OCI-LY3 (cell line): ENCODE results near the gene GPR45.

ENCODE experiments used
- H2AFZ ChIP-seq: fragments of 200-600, 300-600 bp; shearing (Covaris generic); 2 replicates; pipeline ENCODE4 v1.6.0; 2014; ENCODE audit warnings: antibody characterized with exemption, low read depth, low read length
- H3K27ac ChIP-seq: fragments of 200-600, 300-600 bp; sonication (generic); 2 replicates; pipeline ENCODE4 v1.5.1; 2014; ENCODE audit warnings: mild to moderate bottlenecking, low read length, moderate library complexity, mixed read lengths
- H3K27me3 ChIP-seq: fragments of 200-600, 300-600 bp; sonication (generic); 2 replicates; pipeline ENCODE4 v1.6.1; 2014; ENCODE audit warnings: low read depth, low read length, mixed read lengths
- H3K36me3 ChIP-seq: fragments of 200-600, 300-600 bp; sonication (generic); replicated peaks from 2 replicates; pipeline ENCODE3; 2014; ENCODE audit warnings: low read depth, low read length, mixed read lengths
- H3K4me1 ChIP-seq: fragments of 300-600, 200-600 bp; sonication (generic); 2 replicates; pipeline ENCODE4 v1.6.1; 2014; ENCODE audit warnings: low read length, mixed read lengths
- H3K4me2 ChIP-seq: fragments of 200-600, 300-600 bp; sonication (generic); 2 replicates; pipeline ENCODE4 v1.6.1; 2014; ENCODE audit warnings: low read length, mixed read lengths
- H3K4me3 ChIP-seq: fragments of 300-600, 200-600 bp; sonication (generic); 2 replicates; pipeline ENCODE4 v1.5.1; 2014; ENCODE audit warnings: antibody characterized with exemption, mild to moderate bottlenecking, low read length, moderate library complexity
- H3K79me2 ChIP-seq: fragments of 300-600, 200-600 bp; shearing (Covaris generic); 2 replicates; pipeline ENCODE4 v1.6.1; 2014; ENCODE audit warnings: mild to moderate bottlenecking, low read length, mixed read lengths
- H3K9ac ChIP-seq: fragments of 300-600, 200-600 bp; shearing (Covaris generic); 2 replicates; pipeline ENCODE4 v1.6.0; 2014; ENCODE audit warnings: mild to moderate bottlenecking, low read length, moderate library complexity
- H3K9me3 ChIP-seq: fragments of 200-600, 300-600 bp; shearing (Covaris generic); 2 replicates; pipeline ENCODE4 v1.6.1; 2014; ENCODE audit warnings: low read length, mixed read lengths; ENCODE audit not compliant: insufficient read depth
- H4K20me1 ChIP-seq: fragments of 200-600, 300-600 bp; sonication (generic); 2 replicates; pipeline ENCODE4 v1.6.1; 2016; ENCODE audit warnings: low read length, mixed read lengths; ENCODE audit not compliant: insufficient read depth
- EZH2phosphoT487 ChIP-seq: fragments of 200-600 bp; shearing (Covaris generic); IDR thresholded peaks from 2 replicates; pipeline ENCODE4 v1.6.1; 2018; ENCODE audit warnings: antibody characterized with exemption, mixed run types, low read depth
- TF ChIP-seq, protein P1 (sequence below): fragments of 200-600, 300-600 bp; sonication (generic); IDR thresholded peaks from 2 replicates; pipeline ENCODE4 v1.5.1; 2014; ENCODE audit warnings: antibody characterized with exemption, low read length, low read depth

GPR45 gene

DNA sequence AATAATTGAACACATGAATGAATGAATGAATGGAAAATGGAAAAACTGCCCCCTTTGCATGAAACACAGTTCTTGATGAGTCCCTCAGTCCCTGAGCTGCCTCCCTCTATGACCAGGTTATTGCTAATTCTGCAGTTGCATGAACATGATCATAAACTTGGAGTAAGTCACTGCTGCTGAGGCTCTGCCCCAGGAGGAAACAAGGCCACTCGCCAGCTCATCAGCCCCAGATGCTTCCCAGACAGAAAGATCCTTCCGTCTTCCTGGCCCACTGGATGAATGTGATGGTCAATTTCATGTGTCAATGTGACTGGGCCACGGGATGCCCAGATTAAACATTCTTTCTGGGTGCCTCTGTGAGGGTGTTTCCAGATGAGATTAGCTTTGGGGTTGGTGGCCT lies 16.4 kb downstream of the GPR45 start:
- Histone ChIP-seq H3K4me3 (no peak overlapping the region), H3K9me3 (no peaks in the 10 kb centered on the region), H3K9ac (no peak overlapping the region), H2AFZ (no peak overlapping the region), H3K36me3 (no peaks in the 10 kb centered on the region), H3K4me1 (peaks cover 12% of the 10 kb centered on the region), H3K27ac (no peak overlapping the region), H3K27me3 (no peaks in the 10 kb centered on the region), H4K20me1 (no peaks in the 10 kb centered on the region), H3K79me2 (no peaks in the 10 kb centered on the region), H3K4me2 (no peak overlapping the region)
- TF ChIP-seq, protein P1, sequence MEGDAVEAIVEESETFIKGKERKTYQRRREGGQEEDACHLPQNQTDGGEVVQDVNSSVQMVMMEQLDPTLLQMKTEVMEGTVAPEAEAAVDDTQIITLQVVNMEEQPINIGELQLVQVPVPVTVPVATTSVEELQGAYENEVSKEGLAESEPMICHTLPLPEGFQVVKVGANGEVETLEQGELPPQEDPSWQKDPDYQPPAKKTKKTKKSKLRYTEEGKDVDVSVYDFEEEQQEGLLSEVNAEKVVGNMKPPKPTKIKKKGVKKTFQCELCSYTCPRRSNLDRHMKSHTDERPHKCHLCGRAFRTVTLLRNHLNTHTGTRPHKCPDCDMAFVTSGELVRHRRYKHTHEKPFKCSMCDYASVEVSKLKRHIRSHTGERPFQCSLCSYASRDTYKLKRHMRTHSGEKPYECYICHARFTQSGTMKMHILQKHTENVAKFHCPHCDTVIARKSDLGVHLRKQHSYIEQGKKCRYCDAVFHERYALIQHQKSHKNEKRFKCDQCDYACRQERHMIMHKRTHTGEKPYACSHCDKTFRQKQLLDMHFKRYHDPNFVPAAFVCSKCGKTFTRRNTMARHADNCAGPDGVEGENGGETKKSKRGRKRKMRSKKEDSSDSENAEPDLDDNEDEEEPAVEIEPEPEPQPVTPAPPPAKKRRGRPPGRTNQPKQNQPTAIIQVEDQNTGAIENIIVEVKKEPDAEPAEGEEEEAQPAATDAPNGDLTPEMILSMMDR = no peak
- TF ChIP-seq EZH2phosphoT487 = no peak

DNA sequence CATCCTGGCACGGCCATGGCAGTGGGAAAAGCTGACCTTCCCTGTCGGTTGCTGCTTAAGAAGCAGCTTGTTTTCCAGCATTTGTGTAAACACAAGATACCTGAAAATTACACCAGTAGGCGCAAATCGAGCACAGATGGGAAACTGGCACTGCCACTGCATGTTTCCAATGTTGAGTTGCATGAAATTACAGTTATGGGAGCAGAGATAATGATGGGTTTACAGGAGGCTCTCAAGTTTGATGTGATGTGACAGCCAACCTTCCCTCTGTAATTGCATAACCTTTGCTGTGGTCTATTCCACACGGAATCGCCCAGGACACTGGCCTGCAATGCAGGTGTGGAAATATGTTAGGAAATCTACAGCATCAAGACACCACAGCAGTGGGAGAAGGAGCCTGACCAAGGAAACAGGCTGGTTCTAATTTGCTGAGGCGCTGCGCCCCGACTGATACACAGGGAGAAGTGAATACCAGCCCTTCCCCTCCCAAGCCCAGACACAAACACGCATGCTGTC lies 17.4 kb downstream of the GPR45 start:
- Histone ChIP-seq H3K9me3 (no peaks in the 10 kb centered on the region), H4K20me1 (no peaks in the 10 kb centered on the region), H3K4me3 (no peak overlapping the region), H3K27ac (no peak overlapping the region), H3K4me1 (peaks cover 12% of the 10 kb centered on the region), H3K36me3 (peaks cover 2% of the 10 kb centered on the region), H3K4me2 (no peak overlapping the region), H3K79me2 (no peaks in the 10 kb centered on the region), H3K9ac (no peak overlapping the region), H3K27me3 (no peaks in the 10 kb centered on the region), H2AFZ (no peak overlapping the region)
- TF ChIP-seq, protein P1 = no peak
- no peak for TF ChIP-seq EZH2phosphoT487

DNA sequence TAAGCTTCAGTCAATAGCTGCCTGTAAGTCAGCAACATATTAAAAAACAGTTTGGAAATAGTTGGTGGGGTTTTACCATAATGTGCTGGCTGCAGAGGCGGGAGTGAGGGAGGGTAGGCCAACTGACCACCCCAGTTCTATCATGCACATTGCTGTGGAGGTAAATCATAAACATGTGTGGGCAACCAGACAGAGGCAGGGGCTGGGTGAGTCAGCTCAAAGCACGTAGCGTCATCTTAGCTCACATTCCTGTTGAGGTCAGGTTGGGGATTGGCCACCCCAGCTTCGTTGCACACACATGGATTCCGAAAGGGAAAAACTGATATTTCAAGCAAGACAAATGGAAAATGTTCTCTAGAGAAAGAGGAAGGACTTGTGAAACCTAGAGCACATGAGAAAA lies 19.5 kb downstream of the GPR45 start:
- H3K4me1 ChIP-seq = peaks cover 5% of the 10 kb centered on the region
- no peak overlapping the region for H3K27ac ChIP-seq
- H3K9ac ChIP-seq = no peak overlapping the region
- peaks cover 11% of the 10 kb centered on the region for H3K36me3 ChIP-seq
- no peak overlapping the region for H3K4me2 ChIP-seq
- H3K27me3 ChIP-seq = no peaks in the 10 kb centered on the region
- H2AFZ ChIP-seq = no peak overlapping the region
- H3K79me2 ChIP-seq = no peaks in the 10 kb centered on the region
- H3K9me3 ChIP-seq = no peaks in the 10 kb centered on the region
- no peaks in the 10 kb centered on the region for H4K20me1 ChIP-seq
- H3K4me3 ChIP-seq = no peak overlapping the region
- TF ChIP-seq, protein P1 = no peak
- TF ChIP-seq EZH2phosphoT487 = no peak

DNA sequence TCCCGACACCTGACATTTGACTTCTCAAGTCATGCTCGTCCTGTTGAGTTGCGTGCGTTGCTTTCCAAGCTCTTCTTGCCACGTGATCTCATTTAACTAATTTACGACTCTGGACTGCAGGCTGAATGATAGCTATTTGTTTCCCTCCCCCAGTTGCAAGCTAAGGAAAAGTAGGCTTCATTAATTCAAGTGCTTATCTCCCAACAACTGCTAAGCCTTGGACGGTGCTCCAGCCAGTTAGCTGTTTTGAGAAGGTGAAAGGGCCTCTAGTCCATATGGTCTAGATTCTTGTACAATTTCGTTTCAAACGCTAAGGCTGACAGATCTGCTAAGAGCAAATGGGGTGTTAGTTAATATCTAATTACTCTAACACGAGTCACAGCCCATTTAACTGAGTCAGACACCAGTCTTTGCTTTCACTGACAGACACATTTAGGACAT lies 21.1 kb downstream of the GPR45 start:
- no peak overlapping the region for H3K27ac ChIP-seq
- H4K20me1 ChIP-seq = no peaks in the 10 kb centered on the region
- no peaks in the 10 kb centered on the region for H3K79me2 ChIP-seq
- no peak overlapping the region for H3K4me2 ChIP-seq
- H3K4me3 ChIP-seq = no peak overlapping the region
- H3K27me3 ChIP-seq = no peaks in the 10 kb centered on the region
- peaks cover 23% of the 10 kb centered on the region for H3K36me3 ChIP-seq
- H3K9ac ChIP-seq = no peak overlapping the region
- no peak overlapping the region for H2AFZ ChIP-seq
- peaks cover 19% of the 10 kb centered on the region for H3K4me1 ChIP-seq
- TF ChIP-seq, protein P1 = no peak
- TF ChIP-seq EZH2phosphoT487 = no peak
- no peaks in the 10 kb centered on the region for H3K9me3 ChIP-seq
